NCI-H2171 (cell line): Measurements from ENCODE around the gene FRAT2.

Source experiments
- DNase-seq: peaks from one replicate; lab custom pipeline; 2025; lab: John Stamatoyannopoulos, UW

The FRAT2 gene

GRCh38 chr10:97334370-97335175, at the start of gene FRAT2:
Gene FRAT2 (minus strand): TSS chr10:97334729. CDS start chr10:97334572, 157 bp downstream.
- peak; percentile 65 for DNase-seq

GRCh38 chr10:97384156-97384555, 49.6 kb upstream of the FRAT2 start:
- no peak for DNase-seq

GRCh38 chr10:97383159-97383558, 48.6 kb upstream of the FRAT2 start:
- DNase-seq = no peak

- DNase-seq = no peak
Observed at GRCh38 chr10:97381626-97382025, 47.1 kb upstream of the FRAT2 start.

GRCh38 chr10:97380516-97380915, 46.0 kb upstream of the FRAT2 start:
- no peak for DNase-seq

GRCh38 chr10:97378933-97379921, 44.7 kb upstream of the FRAT2 start:
- DNase-seq = no peak

- no peak for DNase-seq
Observed at GRCh38 chr10:97376413-97376812, 41.9 kb upstream of the FRAT2 start.

GRCh38 chr10:97373456-97373855, 38.9 kb upstream of the FRAT2 start:
- no peak for DNase-seq

GRCh38 chr10:97372233-97372875, 37.8 kb upstream of the FRAT2 start:
- no peak for DNase-seq

- DNase-seq = no peak
Observed at GRCh38 chr10:97371696-97372095, 37.2 kb upstream of the FRAT2 start.

GRCh38 chr10:97367126-97367649, 32.7 kb upstream of the FRAT2 start:
- DNase-seq = no peak

GRCh38 chr10:97366572-97366971, 32.0 kb upstream of the FRAT2 start:
- no peak for DNase-seq

- no peak for DNase-seq
Observed at GRCh38 chr10:97365761-97366351, 31.3 kb upstream of the FRAT2 start.

GRCh38 chr10:97363071-97363470, 28.5 kb upstream of the FRAT2 start:
- no peak for DNase-seq

GRCh38 chr10:97362310-97363033, 27.9 kb upstream of the FRAT2 start:
- no peak for DNase-seq

- no peak for DNase-seq
Observed at GRCh38 chr10:97361537-97361901, 27.0 kb upstream of the FRAT2 start.

GRCh38 chr10:97360705-97361536, 26.4 kb upstream of the FRAT2 start:
- DNase-seq = no peak

GRCh38 chr10:97358781-97359180, 24.3 kb upstream of the FRAT2 start:
- DNase-seq = no peak

GRCh38 chr10:97358349-97358748, 23.8 kb upstream of the FRAT2 start:
- DNase-seq = no peak

- DNase-seq = no peak
Observed at GRCh38 chr10:97356918-97357317, 22.4 kb upstream of the FRAT2 start.
